HK-2 (cell line): ENCODE data around the gene SRPRB.
A peak's percentile ranks its signal among the peaks of the same experiment; 100 is the strongest.
"Not testable (repeated sequence)": the region's sequence is repeated elsewhere in the genome, so short reads cannot be mapped to it uniquely, and the experiment has no call there.

ENCODE experiments used
- DNase-seq: peaks from one replicate; pipeline ENCODE4 v3.0.0-alpha.2; 2018; ENCODE audit not compliant: unreplicated experiment

SRPRB gene

GRCh38 chr3:133777807-133778568, 27.6 kb upstream of the SRPRB start:
- DNase-seq, result no peak

DNA sequence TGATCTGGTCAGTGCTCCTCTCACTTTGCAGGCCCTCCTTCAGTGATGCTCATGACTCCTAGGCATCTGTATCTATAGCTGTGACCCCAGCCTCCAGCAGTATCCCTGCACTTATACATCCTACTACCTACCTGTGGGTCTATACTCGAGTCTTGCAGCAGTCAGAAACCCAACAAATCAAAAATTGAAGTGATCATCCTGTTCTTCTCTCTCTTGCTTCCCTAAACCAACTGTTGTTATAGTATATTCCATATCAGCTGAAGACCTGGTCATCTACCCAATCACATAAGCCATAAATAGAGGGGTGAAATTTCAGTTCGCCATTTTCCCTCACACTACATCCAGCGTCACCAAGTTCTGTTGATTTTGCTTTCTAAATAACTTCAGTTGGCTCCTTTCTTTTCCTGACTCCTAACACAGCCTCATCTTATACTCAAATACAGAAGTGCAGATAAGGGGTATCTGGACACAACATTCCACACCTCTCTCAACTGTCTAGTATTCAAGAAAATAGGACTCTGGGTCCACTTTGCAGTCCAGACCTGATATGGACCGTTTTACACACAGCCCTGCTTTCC, 25.9 kb upstream of the SRPRB start:
- DNase-seq, result no peak

DNA sequence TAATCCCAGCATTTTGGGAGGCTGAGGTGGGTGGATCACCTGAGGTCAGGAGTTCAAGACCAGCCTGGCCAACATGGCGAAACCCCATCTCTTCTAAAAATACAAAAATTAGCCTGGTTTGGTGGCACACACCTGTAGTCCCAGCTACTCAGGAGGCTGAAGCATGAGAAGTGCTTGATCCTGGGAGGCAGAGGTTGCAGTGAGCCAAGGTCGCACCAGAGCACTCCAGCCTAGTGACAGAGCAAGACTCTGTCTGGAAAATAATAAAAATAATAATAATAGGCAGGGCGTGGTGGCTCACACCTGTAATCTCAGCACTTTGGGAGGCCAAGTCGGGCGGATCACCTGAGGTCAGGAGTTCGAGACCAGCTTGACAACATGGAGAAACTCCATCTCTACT, 24.9 kb upstream of the SRPRB start:
- DNase-seq, result not testable (repeated sequence)

GRCh38 chr3:133781570-133781969, 24.0 kb upstream of the SRPRB start:
- DNase-seq, result no peak

DNA sequence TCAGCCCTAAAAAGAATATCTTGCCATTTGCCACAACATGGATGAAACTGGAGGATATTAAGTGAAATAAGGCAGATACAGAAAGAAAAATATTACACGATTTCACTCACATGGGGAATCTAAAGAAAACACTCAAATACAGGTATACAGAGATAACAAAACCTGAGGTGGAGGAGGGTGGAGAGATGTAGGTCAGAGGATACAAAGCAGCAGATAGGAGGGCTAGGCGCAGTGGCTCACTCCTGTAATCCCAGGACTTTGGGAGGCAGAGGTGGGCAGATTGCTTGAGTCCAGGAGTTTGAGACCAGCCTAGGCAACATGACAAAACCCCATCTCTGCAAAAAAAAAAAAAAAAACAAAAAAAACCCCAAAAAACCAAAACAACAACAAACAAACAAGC, 23.2 kb upstream of the SRPRB start:
- DNase-seq, result no peak

GRCh38 chr3:133783762-133784161, 21.9 kb upstream of the SRPRB start:
- no peak for DNase-seq

DNA sequence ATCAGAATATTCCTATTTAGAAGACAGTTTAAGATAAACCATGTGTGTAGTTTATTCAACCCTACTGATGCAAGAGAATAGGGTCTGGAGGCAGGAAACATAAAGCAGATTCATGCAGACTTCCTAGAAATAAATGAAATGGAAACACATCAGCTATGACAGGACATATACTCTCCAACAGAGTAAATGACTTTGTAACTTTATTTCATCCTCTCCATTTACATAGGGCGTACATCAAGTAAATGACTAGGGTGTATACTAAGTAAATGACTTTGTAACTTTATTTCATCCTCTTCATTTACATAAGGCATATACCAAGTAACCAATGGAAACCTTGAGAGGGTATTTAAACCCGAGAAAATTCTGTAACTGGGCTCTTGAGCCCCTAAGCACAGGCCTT, 17.6 kb upstream of the SRPRB start:
- DNase-seq, result no peak

GRCh38 chr3:133792171-133792763, 13.3 kb upstream of the SRPRB start:
- no peak for DNase-seq

- no peak for DNase-seq
Observed at GRCh38 chr3:133797396-133798105, 8.1 kb upstream of the SRPRB start.

GRCh38 chr3:133799794-133800585, 5.6 kb upstream of the SRPRB start:
- no peak for DNase-seq

- DNase-seq, result no peak
Observed at GRCh38 chr3:133803469-133803868, 2.1 kb upstream of the SRPRB start.

DNA sequence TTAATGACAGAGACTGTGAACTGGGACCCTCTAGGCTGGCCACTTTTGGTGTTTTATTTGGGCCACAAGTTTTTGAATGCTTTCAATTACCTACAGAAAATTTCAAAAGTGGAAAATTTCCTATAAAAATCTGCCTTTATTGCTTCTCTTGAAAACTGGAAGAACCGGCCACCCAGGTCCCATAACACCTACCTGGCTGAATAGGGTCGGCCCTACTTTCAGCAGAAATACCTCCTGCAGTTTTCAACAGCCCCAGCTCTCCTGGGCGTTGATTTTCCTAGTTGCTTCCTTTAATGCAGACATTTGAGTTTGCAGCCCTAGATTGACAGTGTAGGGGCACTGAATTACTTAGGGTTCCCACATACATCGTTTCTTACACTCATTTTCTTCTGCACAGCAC, 719 bp upstream of the SRPRB start:
- no peak for DNase-seq

- DNase-seq, result no peak
Observed at GRCh38 chr3:133805384-133805701, 272 bp upstream of the SRPRB start.

DNA sequence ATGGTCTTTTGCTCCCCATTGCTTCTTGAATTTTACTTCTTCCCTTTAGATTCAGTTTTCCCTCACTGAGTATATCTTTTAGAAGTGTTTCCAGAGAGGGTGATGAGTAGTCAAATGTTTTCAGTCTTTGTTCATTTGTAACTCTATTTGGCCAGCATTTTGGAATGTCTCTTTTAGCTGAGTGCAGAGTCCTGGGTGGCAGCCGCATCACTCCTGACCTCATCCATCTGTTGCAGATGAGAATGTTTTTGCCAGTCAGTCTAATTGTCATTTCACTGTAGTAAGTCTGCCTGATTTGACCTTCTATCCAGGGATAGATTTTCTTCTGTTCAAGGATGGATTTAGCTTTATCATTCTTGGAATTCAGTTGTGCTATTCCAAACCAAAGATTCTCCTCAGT, 7.3 kb downstream of the SRPRB start:
- DNase-seq, result no peak

DNA sequence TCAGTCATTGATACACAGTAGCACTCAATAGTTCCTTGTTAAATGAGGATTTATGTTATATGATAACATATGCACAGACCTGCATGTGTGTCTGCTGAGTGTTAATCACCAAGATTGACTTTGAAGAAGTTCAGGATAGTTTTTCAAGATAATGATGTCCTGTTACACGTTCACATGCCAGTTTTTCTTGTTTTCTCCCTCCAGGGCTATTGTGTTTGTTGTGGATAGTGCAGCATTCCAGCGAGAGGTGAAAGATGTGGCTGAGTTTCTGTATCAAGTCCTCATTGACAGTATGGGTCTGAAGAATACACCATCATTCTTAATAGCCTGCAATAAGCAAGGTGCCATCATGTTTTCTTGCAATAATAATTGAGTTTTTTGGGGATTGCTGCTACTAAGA, 9.8 kb downstream of the SRPRB start:
- no peak for DNase-seq

DNA sequence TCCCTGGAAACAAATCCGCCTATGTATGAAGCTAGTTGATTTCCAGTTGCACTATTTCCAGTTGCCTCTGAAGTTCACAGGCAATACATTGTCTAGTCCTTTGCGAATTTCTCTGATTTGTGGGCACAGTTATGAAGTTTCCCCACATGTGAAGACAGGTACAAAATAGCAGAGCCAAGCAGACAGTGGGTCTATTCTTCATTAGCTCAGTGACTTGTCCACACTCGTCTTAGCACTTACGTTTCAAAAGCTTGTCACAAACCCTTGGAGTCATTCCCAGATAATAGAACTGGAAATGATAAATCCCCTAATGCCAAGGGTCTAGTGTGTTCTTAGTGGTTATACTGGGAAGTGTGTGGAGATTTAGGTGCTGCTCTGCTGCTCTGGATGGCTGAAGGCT, 14.5 kb downstream of the SRPRB start:
- DNase-seq, result no peak

DNA sequence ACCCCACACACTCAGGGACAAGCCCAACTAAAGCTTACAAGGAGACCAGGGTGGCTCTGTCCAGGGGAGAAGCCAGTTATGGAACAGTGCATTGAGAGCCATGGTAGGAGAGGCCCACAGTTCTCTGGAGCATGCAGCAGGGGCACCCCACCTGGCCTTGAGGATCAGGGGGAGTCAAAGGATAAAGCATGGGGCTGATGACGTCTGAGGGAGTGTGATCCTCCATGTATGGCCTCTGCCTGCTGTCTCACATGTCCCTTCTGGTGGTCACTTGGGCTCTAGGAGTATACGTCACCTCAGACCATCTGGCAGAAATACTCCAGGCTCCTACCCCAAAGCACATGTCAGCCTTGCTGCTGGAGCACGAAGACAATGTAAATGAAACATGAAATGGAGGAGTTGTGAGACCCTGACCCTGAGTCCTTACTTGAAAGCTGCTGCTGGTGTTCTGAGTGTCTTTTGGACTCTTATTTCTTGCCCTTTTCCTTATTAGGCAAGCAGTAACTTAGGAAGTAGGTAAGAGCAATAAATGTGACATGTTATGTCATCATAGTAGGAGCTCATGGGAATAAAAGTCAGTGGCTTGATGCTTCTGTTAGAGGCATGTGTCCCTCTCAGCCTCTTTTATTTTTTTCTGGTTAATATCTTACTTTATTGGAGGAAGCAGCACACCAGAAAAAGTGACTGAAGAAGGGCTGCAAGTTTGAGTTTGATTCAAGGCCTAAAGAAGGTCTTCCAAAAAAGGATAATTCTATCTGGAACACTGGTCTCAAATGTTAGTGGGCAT, 15.5 kb downstream of the SRPRB start:
- DNase-seq, result no peak

- peak; percentile 42 for DNase-seq
Observed at GRCh38 chr3:133821767-133822638, 16.4 kb downstream of the SRPRB start.

DNA sequence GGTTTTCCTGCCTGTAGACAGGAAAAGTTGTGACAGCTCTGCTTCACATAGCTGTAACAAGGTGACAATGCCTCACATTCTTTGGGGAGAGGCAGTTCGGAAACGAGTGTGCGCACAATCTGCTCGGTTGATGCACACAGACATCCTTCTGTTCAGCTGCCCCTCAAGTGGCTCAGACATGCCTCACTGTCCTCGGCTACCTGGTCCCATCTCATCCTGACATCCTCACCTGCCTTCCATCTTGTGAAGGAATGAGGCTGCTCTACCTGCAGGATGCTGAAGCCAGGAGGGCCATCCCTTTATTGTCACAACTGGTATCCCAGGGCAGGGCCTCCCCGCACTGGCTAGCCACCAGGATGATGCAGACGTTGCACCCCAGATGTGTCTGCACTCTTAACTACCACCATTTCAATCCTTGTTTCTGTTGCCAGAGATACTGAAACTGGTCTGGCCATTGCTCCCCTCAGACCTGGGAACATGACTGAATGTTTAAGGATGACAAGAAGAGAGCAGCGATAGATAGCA, 19.4 kb downstream of the SRPRB start:
- no peak for DNase-seq
